AG04450 (cell line): Measurements from ENCODE around the gene PLCXD1. TPM values are rescaled to one million over a fixed set of nuclear protein-coding genes. Genes with fewer than 3 reads are reported as not detected.

Experiments used
- CTCF ChIA-PET: fragments of 300-600, 350-600 bp; formaldehyde crosslinking; extraction: SDS; loops from one replicate; lab custom pipeline; 2022; ENCODE audit warnings: antibody characterized with exemption, inconsistent platforms; lab: Charles Lee
- POLR2A ChIA-PET: fragments of 350-600 bp; formaldehyde crosslinking; extraction: SDS; loops from one replicate; lab custom pipeline; 2021; ENCODE audit warnings: antibody characterized with exemption, inconsistent platforms; lab: Yijun Ruan, JAX
- DNase-seq: peaks from one replicate; pipeline ENCODE4 v3.0.0-alpha.2; 2011; ENCODE audit warnings: low read depth, low spot score
- H3K27ac ChIP-seq: one replicate; pipeline ENCODE4 v1.5.1; 2012; ENCODE audit warnings: low read depth, low read length, control low read depth
- H3K27me3 ChIP-seq: one replicate; pipeline ENCODE4 v1.6.0; 2012; ENCODE audit warnings: low read length; ENCODE audit not compliant: control insufficient read depth, insufficient read depth
- H3K4me3 ChIP-seq: 2 replicates; pipeline ENCODE4 v1.5.1; 2011; ENCODE audit warnings: mild to moderate bottlenecking, low read depth, low read length, control low read depth
- H3K9me3 ChIP-seq: 2 replicates; pipeline ENCODE4 v1.5.1; 2012; ENCODE audit warnings: low read length; ENCODE audit not compliant: control insufficient read depth, insufficient read depth
- polyA plus RNA-seq: library from polyadenylated mRNA; depleted of rRNA; stranded (reverse); fragments of >200 nt; gene quantifications from 2 replicates; pipeline ENCODE4 v1.2.3, GENCODE V29; 2011; rRNA removed
- TF ChIP-seq, protein P1 (sequence below): IDR thresholded peaks from 2 replicates; pipeline ENCODE4 v1.5.1; 2011; ENCODE audit warnings: low read depth, low read length, control low read depth, inconsistent platforms

The PLCXD1 gene
- polyA plus RNA-seq, 1 experiment, result 9.0 TPM

- DNase-seq, result no peak
- Histone ChIP-seq H3K9me3 (peaks cover 28% of the 10 kb centered on the region; the same call in 1 of the 2 replicates), H3K27me3 (no peaks in the 10 kb centered on the region), H3K27ac (no peak overlapping the region), H3K4me3 (no peak overlapping the region)
- TF ChIP-seq, protein P1, sequence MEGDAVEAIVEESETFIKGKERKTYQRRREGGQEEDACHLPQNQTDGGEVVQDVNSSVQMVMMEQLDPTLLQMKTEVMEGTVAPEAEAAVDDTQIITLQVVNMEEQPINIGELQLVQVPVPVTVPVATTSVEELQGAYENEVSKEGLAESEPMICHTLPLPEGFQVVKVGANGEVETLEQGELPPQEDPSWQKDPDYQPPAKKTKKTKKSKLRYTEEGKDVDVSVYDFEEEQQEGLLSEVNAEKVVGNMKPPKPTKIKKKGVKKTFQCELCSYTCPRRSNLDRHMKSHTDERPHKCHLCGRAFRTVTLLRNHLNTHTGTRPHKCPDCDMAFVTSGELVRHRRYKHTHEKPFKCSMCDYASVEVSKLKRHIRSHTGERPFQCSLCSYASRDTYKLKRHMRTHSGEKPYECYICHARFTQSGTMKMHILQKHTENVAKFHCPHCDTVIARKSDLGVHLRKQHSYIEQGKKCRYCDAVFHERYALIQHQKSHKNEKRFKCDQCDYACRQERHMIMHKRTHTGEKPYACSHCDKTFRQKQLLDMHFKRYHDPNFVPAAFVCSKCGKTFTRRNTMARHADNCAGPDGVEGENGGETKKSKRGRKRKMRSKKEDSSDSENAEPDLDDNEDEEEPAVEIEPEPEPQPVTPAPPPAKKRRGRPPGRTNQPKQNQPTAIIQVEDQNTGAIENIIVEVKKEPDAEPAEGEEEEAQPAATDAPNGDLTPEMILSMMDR, result no peak
- ChIA-PET POLR2A (no interaction called here), CTCF (no interaction called here)
Observed at GRCh38 chrX:351736-352135, 70.6 kb downstream of the PLCXD1 start.

GRCh38 chrX:352181-352580, 71.0 kb downstream of the PLCXD1 start:
- no peak for DNase-seq
- no peak overlapping the region for H3K27ac ChIP-seq
- no peak overlapping the region for H3K4me3 ChIP-seq
- H3K9me3 ChIP-seq, result peaks cover 27% of the 10 kb centered on the region; the same call in 1 of the 2 replicates
- TF ChIP-seq, protein P1, result no peak
- POLR2A ChIA-PET, result no interaction called here
- CTCF ChIA-PET, result no interaction called here
- no peaks in the 10 kb centered on the region for H3K27me3 ChIP-seq

- ChIA-PET CTCF (no interaction called here), POLR2A (no interaction called here)
- Histone ChIP-seq H3K27me3 (no peaks in the 10 kb centered on the region), H3K4me3 (no peak overlapping the region), H3K27ac (no peak overlapping the region), H3K9me3 (peaks cover 22% of the 10 kb centered on the region)
- DNase-seq, result no peak
- TF ChIP-seq, protein P1, result no peak
Observed at GRCh38 chrX:352582-353314, 71.6 kb downstream of the PLCXD1 start.

Other genes starting within 250 kb of the PLCXD1 start
- gene GTPBP6, start 37.4 kb downstream of the PLCXD1 start, polyA plus RNA-seq, result 15.5 and 20.4 TPM in 2 replicates
- gene PPP2R3B, start 105.5 kb downstream of the PLCXD1 start, polyA plus RNA-seq, result 4.8 and 5.5 TPM in 2 replicates